Measurements from ENCODE around the gene DERA.
"Not testable (repeated sequence)": the region's sequence is repeated elsewhere in the genome, so short reads cannot be mapped to it uniquely, and the experiment has no call there.

GRCh38 chr12:15874556-15875145, 36.5 kb upstream of the DERA start:
- TF ChIP-seq CTCF, POLR2A (IDR thresholded peaks at IDR 0.05): not testable (repeated sequence)

Measured in adrenal gland (tissue), 5 donors.